HG03060 (cell line): ENCODE data around the gene STAB1.
"Not testable (repeated sequence)": the region's sequence is repeated elsewhere in the genome, so short reads cannot be mapped to it uniquely, and the experiment has no call there.

Source experiments
- ATAC-seq: cut with Tn5 transposase; IDR thresholded peaks from one replicate; pipeline ENCODE4 v1.9.1; 2021; ENCODE audit warnings: low read depth, moderate number of reproducible peaks; ENCODE audit not compliant: unreplicated experiment

The STAB1 gene

GRCh38 chr3:52522651-52523251 lies 27.6 kb downstream of the STAB1 start:
- ATAC-seq = no peak

- ATAC-seq = no peak
These were observed 28.5 kb downstream of the STAB1 start for GRCh38 chr3:52523386-52524257.

- ATAC-seq = no peak
These were observed 29.2 kb downstream of the STAB1 start for GRCh38 chr3:52524258-52524751.

- no peak for ATAC-seq
These were observed 29.9 kb downstream of the STAB1 start for GRCh38 chr3:52524752-52525679.

- no peak for ATAC-seq
These were observed 30.8 kb downstream of the STAB1 start for GRCh38 chr3:52525680-52526561.

GRCh38 chr3:52526671-52527038 lies 31.5 kb downstream of the STAB1 start:
- not testable (repeated sequence) for ATAC-seq

- no peak for ATAC-seq
These were observed 32.0 kb downstream of the STAB1 start for GRCh38 chr3:52527039-52527731.

- no peak for ATAC-seq
These were observed 32.8 kb downstream of the STAB1 start for GRCh38 chr3:52527732-52528585.

GRCh38 chr3:52528586-52529375 lies 33.6 kb downstream of the STAB1 start:
- ATAC-seq = no peak

GRCh38 chr3:52529376-52530333 lies 34.5 kb downstream of the STAB1 start:
- ATAC-seq = no peak

GRCh38 chr3:52530918-52531826 lies 36.0 kb downstream of the STAB1 start:
- ATAC-seq = no peak

GRCh38 chr3:52531860-52532516 lies 36.9 kb downstream of the STAB1 start:
- ATAC-seq = no peak

GRCh38 chr3:52532517-52532837 lies 37.3 kb downstream of the STAB1 start:
- no peak for ATAC-seq

GRCh38 chr3:52532838-52533622 lies 37.9 kb downstream of the STAB1 start:
- ATAC-seq = no peak
